ENCODE measurements around the gene CMSS1.

GRCh38 chr3:99947356-99947755 lies 129.7 kb downstream of the CMSS1 start:
- TF ChIP-seq, protein P1, sequence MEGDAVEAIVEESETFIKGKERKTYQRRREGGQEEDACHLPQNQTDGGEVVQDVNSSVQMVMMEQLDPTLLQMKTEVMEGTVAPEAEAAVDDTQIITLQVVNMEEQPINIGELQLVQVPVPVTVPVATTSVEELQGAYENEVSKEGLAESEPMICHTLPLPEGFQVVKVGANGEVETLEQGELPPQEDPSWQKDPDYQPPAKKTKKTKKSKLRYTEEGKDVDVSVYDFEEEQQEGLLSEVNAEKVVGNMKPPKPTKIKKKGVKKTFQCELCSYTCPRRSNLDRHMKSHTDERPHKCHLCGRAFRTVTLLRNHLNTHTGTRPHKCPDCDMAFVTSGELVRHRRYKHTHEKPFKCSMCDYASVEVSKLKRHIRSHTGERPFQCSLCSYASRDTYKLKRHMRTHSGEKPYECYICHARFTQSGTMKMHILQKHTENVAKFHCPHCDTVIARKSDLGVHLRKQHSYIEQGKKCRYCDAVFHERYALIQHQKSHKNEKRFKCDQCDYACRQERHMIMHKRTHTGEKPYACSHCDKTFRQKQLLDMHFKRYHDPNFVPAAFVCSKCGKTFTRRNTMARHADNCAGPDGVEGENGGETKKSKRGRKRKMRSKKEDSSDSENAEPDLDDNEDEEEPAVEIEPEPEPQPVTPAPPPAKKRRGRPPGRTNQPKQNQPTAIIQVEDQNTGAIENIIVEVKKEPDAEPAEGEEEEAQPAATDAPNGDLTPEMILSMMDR (IDR thresholded peaks at IDR 0.05; ENCODE audit: insufficient read depth, low read length), result no peak
- no peak for TF ChIP-seq REST (IDR thresholded peaks at IDR 0.05; ENCODE audit: insufficient replicate concordance, low read depth)
- TF ChIP-seq POLR2AphosphoS5 (IDR thresholded peaks at IDR 0.05; ENCODE audit: low read depth), result no peak
